Activated CD8-positive, alpha-beta T cell treated with anti-CD3 and anti-CD28 coated beads, Interleukin-2, amount 10 ng/mL, durations not matched to agents 7 days and 5 days (primary cell): ENCODE measurements around the gene ATXN10. TPM values are rescaled to one million over a fixed set of nuclear protein-coding genes. Genes with fewer than 3 reads are reported as not detected.
"Not testable (repeated sequence)": the region's sequence is repeated elsewhere in the genome, so short reads cannot be mapped to it uniquely, and the experiment has no call there.

Source experiments
- ATAC-seq: fragments of 150-1000 bp; cut with Tn5 transposase; one replicate; pipeline ENCODE4 v1.10.0; 2021; ENCODE audit warnings: moderate library complexity
- CTCF ChIA-PET: fragments of 350-600 bp; sonication (Branson Sonifier 250); formaldehyde crosslinking; loops from one replicate; lab custom pipeline; 2021; ENCODE audit warnings: antibody characterized with exemption; lab: Charles Lee
- POLR2A ChIA-PET: fragments of 350-600 bp; sonication (Branson Sonifier 250); formaldehyde crosslinking; loops from one replicate; lab custom pipeline; 2021; ENCODE audit warnings: antibody characterized with exemption; lab: Charles Lee
- DNase-seq: peaks from one replicate; pipeline ENCODE4 v3.0.0-alpha.2; 2020
- H3K27ac Mint-ChIP-seq: one replicate; pipeline ENCODE4 v1.8.0; 2021; ENCODE audit warnings: mild to moderate bottlenecking, mixed read lengths
- H3K27me3 Mint-ChIP-seq: one replicate; pipeline ENCODE4 v1.8.0; 2021; ENCODE audit warnings: low read depth, mixed read lengths
- H3K36me3 Mint-ChIP-seq: one replicate; pipeline ENCODE4 v1.8.0; 2021; ENCODE audit warnings: low read depth, mixed read lengths
- H3K4me1 Mint-ChIP-seq: one replicate; pipeline ENCODE4 v1.8.0; 2021; ENCODE audit warnings: low read depth, mixed read lengths
- H3K4me3 Mint-ChIP-seq: one replicate; pipeline ENCODE4 v1.8.0; 2021; ENCODE audit warnings: mild to moderate bottlenecking, mixed read lengths
- H3K9me3 Mint-ChIP-seq: one replicate; pipeline ENCODE4 v1.8.0; 2022; ENCODE audit warnings: mixed read lengths; ENCODE audit not compliant: insufficient read depth
- total RNA-seq, 2 experiments: library from RNA; stranded (reverse); gene quantifications; one replicate each; pipeline ENCODE4 v1.2.3, GENCODE V29; 2021

The ATXN10 gene
- 100 to 1,000 TPM; 106 to 114 TPM for total RNA-seq

GRCh38 chr22:45671783-45672563 lies at the start of gene ATXN10:
TSS of gene ATXN10 (plus strand) at chr22:45671834. CDS start at chr22:45672064, 230 bp downstream.
- Mint-ChIP-seq H3K36me3 (peaks cover 17% of the 10 kb centered on the region), H3K4me3 (peak within 1 kb of the TSS; percentile 89), H3K27ac (peak within 1 kb of the TSS; percentile 90), H3K4me1 (peaks cover 31% of the 10 kb centered on the region), H3K27me3 (peaks cover 5% of the 10 kb centered on the region), H3K9me3 (no peaks in the 10 kb centered on the region)
- ChIA-PET CTCF (no interaction called here), POLR2A (no interaction called here)
- DNase-seq = peak; percentile 77
- peak; percentile 89 for ATAC-seq

GRCh38 chr22:45621836-45622600 lies 49.6 kb upstream of the ATXN10 start:
- Mint-ChIP-seq H3K27ac (no peak overlapping the region), H3K4me3 (no peak overlapping the region), H3K9me3 (peaks cover 5% of the 10 kb centered on the region), H3K4me1 (peaks cover 8% of the 10 kb centered on the region), H3K36me3 (no peaks in the 10 kb centered on the region), H3K27me3 (no peaks in the 10 kb centered on the region)
- POLR2A ChIA-PET = no interaction called here
- ATAC-seq (no peak), DNase-seq (no peak)
- CTCF ChIA-PET = no interaction called here

GRCh38 chr22:45623464-45624145 lies 48.0 kb upstream of the ATXN10 start:
- H3K27ac Mint-ChIP-seq, DNase-seq, CTCF ChIA-PET, H3K9me3 Mint-ChIP-seq, H3K36me3 Mint-ChIP-seq, H3K4me1 Mint-ChIP-seq, H3K27me3 Mint-ChIP-seq, ATAC-seq, H3K4me3 Mint-ChIP-seq, POLR2A ChIA-PET: not testable (repeated sequence)

GRCh38 chr22:45626198-45626651 lies 45.4 kb upstream of the ATXN10 start:
- no peak for DNase-seq
- Mint-ChIP-seq H3K9me3 (no peaks in the 10 kb centered on the region), H3K27ac (no peak overlapping the region), H3K27me3 (no peaks in the 10 kb centered on the region), H3K36me3 (no peaks in the 10 kb centered on the region), H3K4me3 (no peak overlapping the region), H3K4me1 (peaks cover 4% of the 10 kb centered on the region)
- POLR2A ChIA-PET = no interaction called here
- ATAC-seq = no peak
- CTCF ChIA-PET = no interaction called here

GRCh38 chr22:45627489-45628233 lies 44.0 kb upstream of the ATXN10 start:
- Mint-ChIP-seq H3K36me3 (no peaks in the 10 kb centered on the region), H3K4me1 (peaks cover 4% of the 10 kb centered on the region), H3K27ac (no peak overlapping the region), H3K9me3 (no peaks in the 10 kb centered on the region), H3K27me3 (peaks cover 10% of the 10 kb centered on the region), H3K4me3 (no peak overlapping the region)
- POLR2A ChIA-PET = interaction anchor here (0.9 kb wide), 1 partner anchor 18 kb away, joined by 3 read pairs; no protein-coding TSS in a partner anchor
- DNase-seq (no peak), ATAC-seq (no peak)
- CTCF ChIA-PET = interaction anchor here (0.6 kb wide), 1 partner anchor 1256 kb away, joined by 4 read pairs; no protein-coding TSS in a partner anchor

GRCh38 chr22:45628515-45628914 lies 43.1 kb upstream of the ATXN10 start:
- Mint-ChIP-seq H3K27ac (no peak overlapping the region), H3K4me1 (peaks cover 4% of the 10 kb centered on the region), H3K27me3 (peaks cover 17% of the 10 kb centered on the region), H3K36me3 (no peaks in the 10 kb centered on the region), H3K9me3 (no peaks in the 10 kb centered on the region), H3K4me3 (no peak overlapping the region)
- ChIA-PET CTCF (no interaction called here), POLR2A (no interaction called here)
- ATAC-seq = no peak
- DNase-seq = no peak

- ATAC-seq (no peak), DNase-seq (no peak)
- Mint-ChIP-seq H3K27me3 (peaks cover 23% of the 10 kb centered on the region), H3K4me3 (no peak overlapping the region), H3K9me3 (no peaks in the 10 kb centered on the region), H3K36me3 (no peaks in the 10 kb centered on the region), H3K27ac (no peak overlapping the region), H3K4me1 (peaks cover 4% of the 10 kb centered on the region)
- ChIA-PET CTCF (no interaction called here), POLR2A (no interaction called here)
Observed at GRCh38 chr22:45629469-45630089, 42.1 kb upstream of the ATXN10 start.

GRCh38 chr22:45630436-45630835 lies 41.2 kb upstream of the ATXN10 start:
- DNase-seq (no peak), ATAC-seq (no peak)
- Mint-ChIP-seq H3K27ac (no peak overlapping the region), H3K27me3 (peaks cover 24% of the 10 kb centered on the region), H3K9me3 (no peaks in the 10 kb centered on the region), H3K4me3 (no peak overlapping the region), H3K36me3 (no peaks in the 10 kb centered on the region), H3K4me1 (peaks cover 4% of the 10 kb centered on the region)
- ChIA-PET CTCF (interaction anchor here (0.6 kb wide), 1 partner anchor 686 kb away, joined by 3 read pairs; no protein-coding TSS in a partner anchor), POLR2A (no interaction called here)

- H3K27ac Mint-ChIP-seq = no peak overlapping the region
- peaks cover 4% of the 10 kb centered on the region for H3K4me1 Mint-ChIP-seq
- no peak for DNase-seq
- peaks cover 26% of the 10 kb centered on the region for H3K27me3 Mint-ChIP-seq
- H3K4me3 Mint-ChIP-seq = no peak overlapping the region
- ATAC-seq = no peak
- H3K9me3 Mint-ChIP-seq = no peaks in the 10 kb centered on the region
- no peaks in the 10 kb centered on the region for H3K36me3 Mint-ChIP-seq
- ChIA-PET CTCF (interaction anchor here (0.6 kb wide), 1 partner anchor 685 kb away, joined by 3 read pairs; no protein-coding TSS in a partner anchor), POLR2A (no interaction called here)
Observed at GRCh38 chr22:45631140-45631840, 40.3 kb upstream of the ATXN10 start.

- peaks cover 4% of the 10 kb centered on the region for H3K4me1 Mint-ChIP-seq
- no peaks in the 10 kb centered on the region for H3K9me3 Mint-ChIP-seq
- CTCF ChIA-PET = no interaction called here
- H3K4me3 Mint-ChIP-seq = no peak overlapping the region
- H3K36me3 Mint-ChIP-seq = no peaks in the 10 kb centered on the region
- POLR2A ChIA-PET = no interaction called here
- peaks cover 32% of the 10 kb centered on the region for H3K27me3 Mint-ChIP-seq
- H3K27ac Mint-ChIP-seq = no peak overlapping the region
- DNase-seq (no peak), ATAC-seq (no peak)
Observed at GRCh38 chr22:45631841-45632238, 39.8 kb upstream of the ATXN10 start.
